GM12872 (cell line): Measurements from ENCODE around the gene CALR.

ENCODE experiments used
- TF ChIP-seq, protein P1 (sequence below): IDR thresholded peaks from 3 replicates; pipeline ENCODE4 v1.5.1; 2011; ENCODE audit warnings: low read depth, mild to moderate bottlenecking, low read length, moderate library complexity; ENCODE audit not compliant: insufficient read depth

The CALR gene

DNA sequence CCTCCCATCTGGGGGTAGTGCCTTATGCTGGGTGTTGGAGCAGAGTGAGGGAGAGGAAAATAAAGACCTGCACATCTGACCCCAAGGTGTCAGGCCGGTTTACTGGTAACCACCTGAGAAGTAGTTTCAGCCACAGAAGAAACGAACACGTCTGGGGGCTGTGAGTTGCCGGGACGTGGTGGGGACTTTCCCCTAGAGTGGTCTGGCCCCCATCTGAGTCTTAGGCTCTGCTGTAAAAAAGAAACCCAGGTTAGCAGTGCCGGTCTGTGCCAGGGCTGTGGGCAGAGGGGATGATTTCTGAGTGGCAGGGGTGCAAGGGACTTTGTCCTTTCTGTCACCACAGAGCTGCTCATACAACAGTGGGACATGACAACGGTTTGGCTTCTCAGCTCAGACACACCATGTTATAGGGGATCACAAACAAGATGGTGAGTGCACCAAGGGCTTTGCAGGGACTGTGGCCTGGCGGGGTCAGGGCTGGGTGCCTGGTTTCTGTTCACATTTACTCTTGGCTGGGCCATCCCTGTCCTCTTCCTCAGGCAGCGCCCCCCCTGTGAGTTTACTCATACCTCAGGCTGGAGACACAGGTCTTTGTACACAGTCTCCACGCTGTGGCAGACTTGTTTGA is 38.4 kb upstream of the CALR start:
- TF ChIP-seq, protein P1, sequence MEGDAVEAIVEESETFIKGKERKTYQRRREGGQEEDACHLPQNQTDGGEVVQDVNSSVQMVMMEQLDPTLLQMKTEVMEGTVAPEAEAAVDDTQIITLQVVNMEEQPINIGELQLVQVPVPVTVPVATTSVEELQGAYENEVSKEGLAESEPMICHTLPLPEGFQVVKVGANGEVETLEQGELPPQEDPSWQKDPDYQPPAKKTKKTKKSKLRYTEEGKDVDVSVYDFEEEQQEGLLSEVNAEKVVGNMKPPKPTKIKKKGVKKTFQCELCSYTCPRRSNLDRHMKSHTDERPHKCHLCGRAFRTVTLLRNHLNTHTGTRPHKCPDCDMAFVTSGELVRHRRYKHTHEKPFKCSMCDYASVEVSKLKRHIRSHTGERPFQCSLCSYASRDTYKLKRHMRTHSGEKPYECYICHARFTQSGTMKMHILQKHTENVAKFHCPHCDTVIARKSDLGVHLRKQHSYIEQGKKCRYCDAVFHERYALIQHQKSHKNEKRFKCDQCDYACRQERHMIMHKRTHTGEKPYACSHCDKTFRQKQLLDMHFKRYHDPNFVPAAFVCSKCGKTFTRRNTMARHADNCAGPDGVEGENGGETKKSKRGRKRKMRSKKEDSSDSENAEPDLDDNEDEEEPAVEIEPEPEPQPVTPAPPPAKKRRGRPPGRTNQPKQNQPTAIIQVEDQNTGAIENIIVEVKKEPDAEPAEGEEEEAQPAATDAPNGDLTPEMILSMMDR, result no peak

DNA sequence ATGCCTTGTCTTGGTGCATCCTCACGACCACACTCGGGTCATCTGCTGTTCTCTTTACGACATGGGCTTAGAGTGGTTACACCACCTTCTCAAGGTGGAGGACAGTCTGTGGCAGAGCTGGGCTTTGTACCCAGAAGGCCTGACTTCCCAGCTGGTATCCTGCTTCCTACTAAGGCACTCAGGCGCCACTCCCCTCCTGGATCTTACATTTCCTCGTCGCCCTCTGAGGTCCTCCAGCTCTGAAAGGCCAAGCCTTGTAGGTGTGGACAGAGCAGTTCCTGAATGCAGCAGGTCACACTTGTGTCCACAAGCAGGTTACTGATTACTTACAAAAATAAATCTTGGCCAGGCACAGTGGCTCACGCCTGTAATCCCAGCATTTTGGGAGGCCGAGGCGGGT is 31.2 kb upstream of the CALR start:
- TF ChIP-seq, protein P1, result no peak

DNA sequence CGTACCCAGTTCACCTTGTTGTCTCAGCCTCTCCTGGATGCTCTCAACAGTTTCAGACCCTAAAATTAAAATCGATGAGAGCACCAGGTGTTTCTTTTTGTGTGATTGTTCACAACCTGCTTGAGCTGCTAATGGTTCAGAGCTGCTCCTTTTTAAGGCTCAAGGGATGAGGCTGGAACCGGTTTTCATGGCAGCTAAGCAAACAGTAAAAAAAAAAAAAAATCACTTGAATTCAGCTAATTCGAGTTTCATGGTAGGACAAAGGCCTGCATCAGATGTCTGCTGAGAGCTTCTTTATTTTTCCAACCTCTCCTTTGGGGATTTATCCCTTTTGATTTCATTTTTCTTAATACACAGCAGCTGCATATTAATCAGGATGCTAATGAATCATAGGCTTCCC is 25.8 kb upstream of the CALR start:
- TF ChIP-seq, protein P1, result no peak

DNA sequence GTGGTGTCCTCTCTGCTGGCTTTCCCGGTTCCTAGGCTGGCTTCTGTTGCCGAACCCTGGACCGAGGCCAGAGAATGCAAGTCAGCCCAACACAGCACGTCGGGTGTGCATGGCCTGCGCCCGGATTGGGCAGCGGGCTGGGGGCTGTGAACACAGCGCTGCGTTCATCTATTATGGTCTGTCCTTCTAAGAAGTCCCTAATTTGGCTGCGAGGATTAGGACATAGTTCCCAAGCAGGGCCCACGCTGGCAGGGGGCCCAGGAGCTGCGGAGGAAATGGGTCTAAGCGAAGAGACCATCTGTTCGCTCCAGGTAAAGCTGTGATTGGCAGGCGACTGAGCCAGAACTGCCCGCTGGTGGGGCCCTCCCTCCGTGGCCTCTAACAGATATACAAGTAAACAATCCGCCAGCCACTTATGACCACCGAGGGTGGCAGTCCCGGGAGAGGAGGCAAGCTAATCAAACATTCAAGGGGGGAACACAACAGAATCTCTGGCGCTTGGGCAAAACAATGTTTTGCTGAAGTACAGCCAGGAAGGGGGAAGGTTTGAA is 25.3 kb upstream of the CALR start:
- TF ChIP-seq, protein P1, result no peak

DNA sequence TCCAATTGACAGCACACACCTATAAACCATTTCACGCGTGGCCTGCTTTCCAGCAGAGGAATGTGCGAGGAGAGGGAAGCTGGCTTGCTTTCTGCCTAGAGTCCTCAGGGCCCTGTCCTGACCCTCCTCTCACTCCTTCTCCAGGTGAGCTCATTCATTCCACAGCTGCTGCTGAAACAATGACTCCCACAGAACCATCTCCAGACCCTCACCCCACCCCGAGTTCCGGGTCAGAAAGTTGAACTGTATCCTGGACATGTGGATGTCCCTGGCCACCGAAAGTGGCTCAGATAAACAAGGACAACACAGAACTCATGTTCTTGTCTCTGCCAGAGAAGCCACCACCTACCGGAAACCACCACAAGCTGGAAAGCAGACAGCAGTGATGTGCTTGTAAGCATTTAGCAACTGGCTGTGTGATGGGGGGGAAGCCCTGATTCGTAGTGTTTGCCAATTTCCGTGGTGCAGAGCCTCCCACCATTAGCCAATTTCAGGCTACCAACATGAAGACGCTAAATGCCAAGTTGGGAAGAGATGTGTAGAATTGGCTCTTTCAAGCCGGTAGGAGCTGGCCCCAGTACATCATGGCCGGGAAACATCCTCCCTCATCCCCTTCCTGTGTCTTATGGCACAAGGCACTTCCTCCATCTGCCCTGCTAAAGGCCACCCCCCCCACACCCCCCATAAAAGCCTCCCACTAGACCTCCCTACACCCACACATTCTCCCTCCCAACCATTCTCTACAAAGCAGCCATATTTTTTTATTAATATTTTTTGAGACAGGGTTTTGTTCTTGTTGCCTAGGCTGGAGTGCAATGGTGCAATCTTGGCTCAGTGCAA is 24.3 kb upstream of the CALR start:
- TF ChIP-seq, protein P1, result no peak

DNA sequence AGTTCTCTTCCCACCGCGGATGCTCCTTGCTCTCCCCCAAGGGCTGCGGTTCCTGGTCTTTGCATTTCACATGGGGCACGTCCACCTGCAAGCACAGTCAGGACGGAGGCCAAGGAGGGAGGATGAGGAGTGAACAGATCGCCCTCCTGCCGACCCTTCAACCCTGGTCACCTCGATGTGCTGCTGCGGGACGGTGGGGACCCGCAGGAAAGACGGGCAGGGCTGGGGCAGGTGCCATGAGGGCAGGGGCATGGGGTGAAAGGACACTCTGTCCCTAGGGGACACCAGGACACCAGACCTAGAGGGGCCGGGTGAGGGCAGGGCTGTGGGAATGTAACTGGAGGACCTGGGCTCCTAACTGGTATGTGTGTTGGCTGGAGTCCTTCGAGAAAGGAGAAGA is 20.2 kb upstream of the CALR start:
- TF ChIP-seq, protein P1, result no peak

DNA sequence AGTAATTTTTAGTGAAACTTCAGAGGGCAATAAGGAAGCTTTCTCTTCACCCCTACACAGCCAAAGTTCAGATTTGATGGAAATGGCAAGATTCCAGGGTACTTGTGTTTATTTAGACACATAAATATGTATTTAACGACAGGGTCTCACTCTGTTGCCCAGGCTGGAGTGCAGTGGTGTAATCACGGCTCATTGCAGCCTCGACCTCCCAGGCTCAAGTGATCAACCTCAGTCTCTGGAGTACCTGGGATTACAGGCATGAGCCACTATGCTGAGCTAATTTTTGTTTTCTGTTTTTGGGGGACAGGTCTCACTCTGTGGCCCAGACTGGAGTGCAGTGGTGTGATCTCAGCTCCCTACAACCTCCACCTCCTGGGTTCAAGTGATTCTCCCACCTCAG is 17.4 kb upstream of the CALR start:
- TF ChIP-seq, protein P1, result no peak
